ENCODE data around the gene MED25.

The MED25 gene

DNA sequence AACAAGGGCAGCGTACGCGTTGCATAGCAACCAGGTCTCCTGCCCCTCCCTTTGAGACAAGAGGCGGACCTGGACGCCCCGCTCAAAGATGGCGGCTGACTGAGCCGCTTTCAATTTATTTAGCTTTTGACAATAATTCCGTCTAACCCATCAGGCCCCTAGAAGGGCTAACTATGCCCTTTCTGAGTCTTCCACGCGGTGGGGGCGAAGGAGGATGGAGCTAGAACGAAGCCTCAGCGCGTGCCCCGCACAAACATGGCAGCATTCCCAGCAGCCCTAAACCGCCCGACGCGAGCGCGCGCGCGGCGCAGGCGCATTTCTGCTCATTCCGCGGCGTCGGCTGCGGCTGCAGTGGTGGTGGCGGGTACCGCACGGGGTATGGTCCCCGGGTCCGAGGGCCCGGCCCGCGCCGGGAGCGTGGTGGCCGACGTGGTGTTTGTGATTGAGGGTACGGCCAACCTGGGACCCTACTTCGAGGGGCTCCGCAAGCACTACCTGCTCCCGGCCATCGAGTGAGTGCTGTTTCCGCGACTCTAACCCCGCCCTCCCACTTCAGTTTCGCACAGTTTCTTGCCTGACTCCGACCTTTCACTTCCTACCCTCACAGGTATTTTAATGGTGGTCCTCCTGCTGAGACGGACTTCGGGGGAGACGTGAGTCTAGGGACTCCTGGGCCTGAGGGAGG, at the start of gene MED25:
TSS of gene MED25 (plus strand) at position 326 of the 685 bp plus-strand sequence. CDS start at position 379, 53 bp downstream.
- peak; percentile 63 for DNase-seq (ENCODE audit: low read depth, low spot score)

DNA sequence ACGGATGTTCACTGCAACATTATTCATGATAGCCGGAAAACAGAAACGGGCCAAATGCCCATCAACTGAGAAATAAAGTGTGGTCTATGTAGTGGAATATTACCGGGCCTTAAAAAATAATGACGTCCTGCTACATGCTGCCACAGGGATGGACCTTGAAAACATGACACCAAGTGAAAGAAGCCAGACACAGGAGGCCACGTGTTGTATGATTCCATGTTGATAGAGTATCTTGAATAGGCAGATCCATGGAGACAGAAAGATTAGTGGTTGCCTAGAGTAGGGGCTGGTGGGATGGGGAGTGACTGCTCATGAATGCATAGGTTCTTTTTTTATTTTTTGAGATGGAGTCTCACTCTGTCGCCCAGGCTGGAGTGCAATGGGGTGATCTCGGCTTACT, 47.6 kb upstream of the MED25 start:
- no peak for DNase-seq (ENCODE audit: low read depth, low spot score)

DNA sequence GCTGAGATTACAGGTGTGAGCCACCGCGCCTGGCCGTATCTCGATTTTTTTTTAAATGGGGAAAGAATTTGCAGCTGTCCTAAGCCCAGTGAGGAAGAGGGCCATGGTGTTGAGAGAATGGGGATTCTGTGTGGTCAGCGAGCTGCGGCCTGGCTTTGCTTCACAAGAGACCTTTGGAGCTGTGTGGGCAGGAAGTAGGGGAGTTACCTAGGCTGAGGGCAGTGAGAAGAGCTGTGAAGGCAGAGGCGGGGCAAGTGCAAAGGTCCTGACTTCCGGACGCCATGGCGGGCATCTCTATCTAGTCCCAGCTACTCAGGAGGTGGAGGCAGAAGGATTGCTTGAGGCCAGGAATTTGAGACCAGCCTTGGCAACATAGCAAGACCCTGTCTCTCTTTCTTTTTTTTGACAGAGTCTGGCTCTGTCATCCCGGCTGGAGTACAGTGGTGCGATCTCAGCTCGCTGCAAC, 46.4 kb upstream of the MED25 start:
- no peak for DNase-seq (ENCODE audit: low read depth, low spot score)

DNA sequence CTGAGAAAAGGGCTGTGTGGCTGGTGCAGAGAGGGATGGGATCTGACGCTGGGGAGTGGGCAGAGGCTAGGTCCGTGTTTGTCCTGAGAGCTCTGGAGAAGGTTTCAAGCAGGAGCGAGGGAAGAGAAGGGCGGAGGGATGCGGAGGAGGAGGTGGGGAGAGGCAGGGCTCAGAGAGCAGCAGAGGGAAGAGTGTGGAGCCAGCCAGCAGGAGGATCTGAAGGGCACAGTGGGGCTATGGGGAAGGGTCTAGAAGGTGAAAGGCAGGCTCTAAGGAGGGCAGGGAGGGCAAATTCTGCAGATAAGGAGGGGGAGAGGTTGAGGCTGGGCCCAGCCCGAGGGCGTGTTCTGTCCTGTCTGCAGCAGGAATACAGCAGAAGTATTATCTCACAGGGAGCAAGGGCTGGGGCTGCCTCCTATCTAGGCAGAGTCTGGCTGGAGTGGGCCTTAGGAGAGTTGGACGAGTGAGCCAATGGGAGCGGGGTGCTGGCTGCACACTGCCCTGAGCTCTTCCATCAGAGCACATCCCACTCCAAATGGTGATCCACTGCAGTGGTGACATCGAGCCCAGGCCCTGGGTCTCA, 45.1 kb upstream of the MED25 start:
- no peak for DNase-seq (ENCODE audit: low read depth, low spot score)

DNA sequence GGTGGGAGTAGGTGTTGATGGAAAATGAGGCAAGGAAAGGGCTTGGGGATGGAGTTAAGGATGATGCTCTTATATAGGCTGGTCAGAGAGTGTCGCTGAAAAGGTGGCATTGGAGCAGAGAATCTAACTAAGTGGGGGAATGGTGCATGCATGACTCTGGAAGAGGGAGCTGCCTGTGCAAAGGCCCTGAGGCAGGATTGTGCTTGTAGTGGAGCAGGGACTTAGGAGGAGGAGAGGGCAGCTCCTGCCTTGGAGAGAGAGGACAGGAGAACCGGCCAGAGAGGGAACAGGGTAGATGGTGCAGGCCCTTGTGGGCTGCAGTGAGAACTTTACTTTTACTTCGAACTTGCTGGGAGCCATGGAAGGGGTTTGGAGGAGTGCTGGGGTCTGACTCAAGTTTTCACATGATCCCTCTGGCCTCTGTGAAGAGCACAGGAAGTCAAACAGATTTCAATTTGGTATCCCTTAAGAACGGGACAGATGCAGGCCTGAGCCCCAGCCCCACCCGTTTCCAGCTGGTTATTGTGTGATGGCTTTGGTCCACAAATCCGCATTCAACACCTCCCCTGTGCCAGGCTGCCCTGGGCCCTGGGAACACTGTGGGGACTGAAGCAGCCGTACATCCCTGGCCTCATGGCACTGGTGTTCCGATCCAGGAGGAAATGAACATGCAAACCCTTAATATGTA, 44.3 kb upstream of the MED25 start:
- DNase-seq (ENCODE audit: low read depth, low spot score), result no peak

DNA sequence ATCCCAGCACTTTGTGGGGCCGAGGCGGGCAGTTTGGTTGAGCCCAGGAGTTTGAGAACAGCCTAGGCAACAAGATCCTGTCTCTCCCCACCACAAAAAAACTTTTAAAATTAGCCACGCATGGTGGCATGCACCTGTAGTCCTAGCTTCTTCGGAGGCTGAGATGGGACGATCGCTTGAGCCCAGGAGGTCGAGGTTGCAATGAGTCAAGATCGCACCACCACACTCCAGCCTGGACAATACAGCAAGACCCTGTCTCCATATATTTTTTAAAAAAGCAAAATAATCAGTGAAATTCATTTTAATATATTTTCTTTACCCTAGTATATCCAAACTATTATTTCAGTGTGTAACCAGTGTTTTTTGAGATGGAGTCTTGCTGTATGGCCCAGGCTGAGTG, 43.1 kb upstream of the MED25 start:
- DNase-seq (ENCODE audit: low read depth, low spot score), result no peak

DNA sequence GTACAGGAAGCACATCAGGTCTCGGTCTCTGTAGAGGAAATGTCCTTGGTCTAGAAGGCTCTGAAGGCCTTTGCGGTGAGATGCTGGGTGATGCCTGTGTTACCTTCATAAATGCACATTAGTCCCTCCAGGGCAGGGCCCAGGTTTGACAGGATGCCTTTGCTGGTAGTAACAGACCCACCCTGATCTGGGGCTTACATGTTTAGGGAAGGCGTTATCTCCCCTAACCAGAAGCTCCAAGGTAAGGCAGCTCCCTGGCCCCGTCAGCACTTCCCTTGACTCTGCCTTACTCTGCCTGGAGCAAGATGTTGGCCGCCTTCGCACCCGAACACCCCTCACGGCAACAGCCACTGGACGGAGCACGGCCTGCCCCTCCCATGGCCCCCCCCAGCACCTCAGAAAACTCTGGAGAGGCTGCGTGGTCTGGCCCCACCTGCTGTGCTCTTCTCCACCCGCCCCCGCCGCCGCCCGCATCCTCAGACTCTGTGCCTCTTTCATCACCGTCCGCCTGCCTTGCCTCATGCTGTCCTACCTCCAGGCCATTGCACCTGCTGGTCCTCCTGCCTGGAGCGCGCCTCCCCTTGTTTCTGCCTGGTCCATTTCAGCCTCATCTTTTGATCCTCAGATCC, 42.2 kb upstream of the MED25 start:
- no peak for DNase-seq (ENCODE audit: low read depth, low spot score)

DNA sequence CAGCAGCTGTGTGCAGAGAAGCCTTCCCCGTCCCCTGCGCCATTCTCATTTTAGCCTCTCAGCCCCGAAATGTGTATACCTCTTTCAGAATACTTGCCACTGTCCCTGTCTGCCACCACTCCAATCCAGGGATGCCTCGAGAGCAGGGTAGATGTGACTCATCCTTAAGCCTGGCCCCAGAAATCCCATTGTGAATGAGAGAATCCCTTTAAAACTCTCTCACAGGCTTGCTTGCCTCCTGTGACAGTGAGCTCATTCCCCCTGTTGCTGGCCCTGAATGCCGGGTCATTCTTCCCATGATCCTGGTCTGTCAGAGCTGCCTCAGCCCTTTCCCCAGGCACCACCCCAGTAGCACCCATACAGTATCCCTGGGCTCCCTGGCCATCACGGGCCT, 41.7 kb upstream of the MED25 start:
- no peak for DNase-seq (ENCODE audit: low read depth, low spot score)

DNA sequence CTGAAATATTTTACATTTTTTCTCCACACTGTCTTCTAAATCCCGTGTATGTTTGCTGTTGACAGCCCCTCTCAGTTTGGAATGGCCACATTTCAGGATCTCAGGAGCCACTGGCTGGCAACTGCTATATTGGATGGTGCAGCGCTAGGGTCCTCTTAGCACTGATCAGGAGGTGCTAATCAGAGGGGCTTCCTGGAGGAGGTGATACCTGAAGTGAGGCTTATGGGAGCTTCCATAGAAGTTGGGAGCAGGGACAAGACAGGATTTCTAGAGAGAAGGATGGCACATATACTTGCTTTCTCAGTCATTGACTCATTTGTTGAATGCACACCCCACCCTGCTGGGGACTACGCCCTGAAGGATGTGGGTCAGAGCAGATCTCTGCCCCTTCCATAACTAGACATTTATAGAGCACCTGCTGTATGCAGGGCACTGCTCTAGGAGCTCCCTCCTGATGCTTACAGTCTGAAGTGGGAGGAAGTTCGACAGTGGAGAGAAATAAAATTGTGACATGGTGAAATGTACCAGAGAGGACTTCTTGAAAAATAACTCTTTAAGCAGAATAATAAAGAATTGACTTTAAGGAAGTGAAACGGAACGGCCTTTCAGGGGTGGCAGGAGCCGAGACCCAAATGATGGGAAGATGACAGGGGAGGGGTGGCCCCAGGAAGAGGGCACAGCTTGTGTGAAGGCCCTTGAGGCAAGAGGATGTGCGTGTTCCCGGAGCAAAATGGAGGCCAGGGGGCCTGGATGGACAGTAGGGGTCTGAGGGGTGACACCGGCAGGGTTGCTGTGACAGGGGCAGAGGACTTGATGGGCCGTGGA, 38.1 kb upstream of the MED25 start:
- DNase-seq (ENCODE audit: low read depth, low spot score), result no peak

DNA sequence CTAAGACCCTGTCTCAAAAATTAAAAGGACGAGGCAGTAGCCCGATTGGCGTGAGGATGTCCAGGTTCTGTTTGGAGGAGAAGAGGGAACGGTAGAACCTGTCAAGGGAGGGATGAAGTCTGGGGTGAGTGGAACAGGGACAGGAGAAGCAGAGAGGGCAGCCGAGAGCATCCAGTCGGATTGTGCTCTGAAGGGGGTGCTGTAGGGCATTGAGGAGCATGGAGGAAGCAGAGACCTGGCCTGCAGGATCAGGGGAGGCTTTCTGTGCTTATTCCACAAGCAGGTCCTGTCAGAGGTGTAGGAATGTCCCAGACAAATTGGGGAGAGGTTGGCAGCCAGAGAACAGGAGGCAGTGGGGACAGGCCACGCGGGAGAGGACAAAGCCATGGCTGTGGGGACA, 37.2 kb upstream of the MED25 start:
- no peak for DNase-seq (ENCODE audit: low read depth, low spot score)

DNA sequence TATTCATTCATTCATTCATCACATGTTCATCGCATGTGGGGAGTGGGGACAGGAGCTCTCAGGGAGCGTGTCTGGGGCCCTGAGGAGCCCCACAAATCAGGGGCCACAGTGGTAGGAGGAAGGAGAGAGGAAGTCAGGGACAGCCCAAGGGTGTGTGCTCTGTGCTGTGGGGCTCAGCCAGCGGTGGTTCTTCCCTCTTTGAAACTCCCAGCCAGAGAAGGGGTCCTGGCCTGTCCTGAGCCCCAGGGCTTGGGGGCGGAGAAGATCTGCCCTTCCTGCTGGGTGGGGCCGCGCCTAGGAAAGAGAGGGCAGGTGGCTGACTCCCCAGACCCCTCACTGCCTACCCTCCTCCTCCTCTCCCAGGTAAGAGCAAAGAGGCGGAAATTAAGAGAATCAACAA, 36.7 kb upstream of the MED25 start:
- DNase-seq (ENCODE audit: low read depth, low spot score), result no peak

DNA sequence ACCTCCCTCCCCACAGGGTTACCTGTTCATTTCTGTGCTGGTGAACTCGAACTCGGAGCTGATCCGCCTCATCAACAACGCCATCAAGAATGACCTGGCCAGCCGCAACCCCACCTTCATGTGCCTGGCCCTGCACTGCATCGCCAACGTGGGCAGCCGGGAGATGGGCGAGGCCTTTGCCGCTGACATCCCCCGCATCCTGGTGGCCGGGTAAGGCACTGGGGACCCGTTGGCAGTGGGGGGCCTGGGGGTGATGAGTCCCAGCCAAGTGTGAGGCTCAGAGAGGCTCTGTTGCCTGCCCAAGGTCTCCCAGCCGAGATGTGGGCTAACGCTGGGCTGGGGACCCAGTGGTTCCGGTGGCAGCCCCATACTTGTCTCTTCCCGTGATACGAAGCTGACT, 35.6 kb upstream of the MED25 start:
- no peak for DNase-seq (ENCODE audit: low read depth, low spot score)

DNA sequence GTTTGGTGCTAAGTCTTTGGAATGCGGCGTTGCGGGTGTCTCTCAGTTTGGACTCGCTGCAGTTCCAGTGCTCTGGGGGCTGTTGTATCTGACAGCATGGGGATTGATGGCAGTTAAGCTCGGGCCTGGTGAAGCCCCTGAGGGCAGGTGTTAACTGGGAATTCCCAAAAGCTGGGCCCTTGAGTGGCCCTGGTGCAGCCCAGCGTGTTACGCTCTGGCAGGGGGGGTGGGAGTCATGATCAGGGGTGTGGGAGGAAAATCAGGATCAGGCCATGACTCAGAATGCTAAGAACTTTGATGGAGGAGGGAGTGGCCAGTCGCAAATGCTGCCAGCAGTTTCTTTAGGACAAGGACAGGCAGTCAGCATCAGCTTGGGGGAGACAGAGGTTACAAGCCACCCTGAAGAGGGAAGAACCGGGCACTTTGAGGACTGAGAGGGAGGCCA, 31.7 kb upstream of the MED25 start:
- DNase-seq (ENCODE audit: low read depth, low spot score), result no peak

DNA sequence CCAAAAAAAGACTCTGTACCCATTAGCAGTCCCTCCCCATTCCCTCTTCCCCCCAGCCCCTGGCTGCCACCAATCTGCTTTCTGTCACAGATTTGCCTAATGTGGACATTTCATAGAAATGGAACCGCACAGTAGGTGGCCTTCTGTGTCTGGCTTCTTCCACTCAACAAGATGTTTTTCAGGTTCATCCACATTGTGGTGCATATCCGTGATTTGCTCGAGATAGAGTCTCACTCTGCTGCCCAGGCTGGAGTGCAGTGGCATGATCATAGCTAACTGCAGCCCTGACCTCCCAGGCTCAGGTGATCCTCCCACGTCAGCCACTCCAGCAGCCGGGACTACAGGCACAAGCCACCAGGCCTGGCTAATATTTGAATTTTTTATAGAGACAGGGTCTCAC, 30.3 kb upstream of the MED25 start:
- no peak for DNase-seq (ENCODE audit: low read depth, low spot score)

DNA sequence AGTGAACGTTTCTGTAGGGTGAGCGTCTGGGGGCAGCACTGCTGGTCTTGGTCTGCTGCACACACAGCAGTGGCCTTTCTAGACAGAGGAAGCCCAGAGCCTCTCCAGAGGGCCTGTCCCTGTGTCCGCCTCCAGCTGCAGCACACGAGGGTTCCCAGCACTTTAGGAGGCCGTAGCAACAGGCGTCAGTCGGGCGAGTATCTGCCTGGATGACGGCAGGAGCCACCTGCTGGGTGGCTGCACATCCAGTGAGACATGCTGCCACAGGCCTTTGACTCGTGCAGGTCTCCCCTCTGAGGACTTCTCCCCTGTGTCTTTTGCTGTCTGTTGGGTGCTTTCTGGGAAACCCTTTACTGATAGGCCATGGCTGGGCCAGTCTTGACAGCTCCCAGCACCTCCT, 29.2 kb upstream of the MED25 start:
- no peak for DNase-seq (ENCODE audit: low read depth, low spot score)

DNA sequence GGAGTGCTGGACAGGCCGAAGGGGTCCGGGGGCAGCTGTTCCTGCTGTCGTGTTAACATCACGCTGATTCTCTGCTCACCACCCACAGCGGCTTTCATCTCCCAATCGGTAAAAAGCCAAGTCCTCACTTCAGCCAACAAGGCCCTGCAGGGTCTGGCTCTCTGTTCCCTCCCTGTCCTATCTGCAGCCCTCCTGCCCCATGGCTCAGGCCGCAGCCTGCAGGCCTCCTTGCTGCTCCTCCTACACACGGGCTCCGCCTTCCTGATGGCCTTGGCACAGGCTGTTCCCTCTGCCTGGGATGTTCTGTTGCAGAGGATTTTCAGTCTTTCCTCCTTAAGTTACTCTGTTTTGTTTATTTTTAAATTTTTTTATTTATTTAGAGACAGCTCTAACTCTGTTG, 27.2 kb upstream of the MED25 start:
- no peak for DNase-seq (ENCODE audit: low read depth, low spot score)

DNA sequence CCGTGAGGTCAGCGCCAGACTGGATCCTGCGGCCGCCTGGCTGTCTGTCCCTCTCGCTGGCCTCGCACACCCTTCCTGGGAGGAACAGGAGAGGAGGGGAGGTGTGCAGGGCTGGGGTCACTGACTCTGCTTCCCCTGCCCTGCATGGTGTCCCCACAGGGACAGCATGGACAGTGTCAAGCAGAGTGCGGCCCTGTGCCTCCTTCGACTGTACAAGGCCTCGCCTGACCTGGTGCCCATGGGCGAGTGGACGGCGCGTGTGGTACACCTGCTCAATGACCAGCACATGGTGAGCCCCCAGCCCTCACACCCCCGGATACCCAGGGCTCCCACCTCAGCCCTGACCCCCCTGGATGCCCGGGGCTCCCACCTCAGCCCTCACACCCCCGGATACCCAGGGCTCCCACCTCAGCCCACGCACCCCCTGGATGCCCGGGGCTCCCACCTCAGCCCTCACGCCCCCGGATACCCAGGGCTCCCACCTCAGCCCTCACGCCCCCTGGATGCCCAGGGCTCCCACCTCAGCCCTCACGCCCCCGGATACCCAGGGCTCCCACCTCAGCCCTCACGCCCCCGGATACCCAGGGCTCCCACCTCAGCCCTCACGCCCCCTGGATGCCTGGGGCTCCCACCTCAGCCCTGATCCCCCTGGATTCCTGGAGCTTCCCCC, 26.2 kb upstream of the MED25 start:
- no peak for DNase-seq (ENCODE audit: low read depth, low spot score)

DNA sequence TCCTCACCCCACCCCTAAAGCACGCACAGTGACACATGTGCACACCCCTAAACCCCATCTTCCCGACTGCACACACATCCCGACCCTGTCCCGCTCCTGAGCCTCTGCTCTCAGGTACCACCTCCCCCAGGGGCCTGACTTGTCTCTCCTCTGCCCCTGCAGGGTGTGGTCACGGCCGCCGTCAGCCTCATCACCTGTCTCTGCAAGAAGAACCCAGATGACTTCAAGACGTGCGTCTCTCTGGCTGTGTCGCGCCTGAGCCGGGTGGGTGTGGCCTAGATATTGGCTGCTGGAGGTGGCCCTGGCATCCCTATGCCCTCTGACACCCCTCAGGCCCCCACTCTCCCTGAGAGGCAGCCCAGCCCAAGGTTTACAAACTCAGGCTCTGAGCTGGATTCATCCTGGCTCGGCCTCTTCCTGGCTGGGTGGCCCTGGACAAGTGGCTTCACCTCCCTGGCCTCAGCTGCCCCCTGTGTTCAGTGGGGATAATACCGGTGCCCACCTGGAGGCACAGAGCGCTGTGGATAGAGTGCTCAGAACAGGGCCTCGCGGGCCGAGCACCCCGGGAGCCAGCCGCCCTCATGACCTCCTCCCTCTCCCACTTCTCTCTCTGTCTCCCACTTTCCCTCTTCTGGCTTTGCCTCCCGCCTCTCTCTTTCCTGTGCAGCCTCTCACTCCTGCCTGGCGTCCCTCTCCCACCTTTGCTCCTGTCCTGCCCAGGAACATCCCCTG, 25.1 kb upstream of the MED25 start:
- DNase-seq (ENCODE audit: low read depth, low spot score), result no peak

DNA sequence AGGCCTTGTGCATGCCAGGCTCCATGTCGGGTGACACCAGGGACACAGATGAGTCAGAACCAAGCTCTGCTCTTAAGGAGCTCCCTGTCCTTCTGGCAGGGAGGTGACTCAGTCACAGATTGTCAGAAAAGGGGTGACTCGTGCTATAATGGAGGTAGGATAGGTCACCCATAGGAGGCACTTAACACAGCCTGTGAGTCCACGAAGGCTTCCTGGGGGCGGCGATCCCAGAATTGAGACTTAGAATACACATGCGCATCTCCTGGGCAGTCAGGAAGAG, 24.6 kb upstream of the MED25 start:
- DNase-seq (ENCODE audit: low read depth, low spot score), result no peak

DNA sequence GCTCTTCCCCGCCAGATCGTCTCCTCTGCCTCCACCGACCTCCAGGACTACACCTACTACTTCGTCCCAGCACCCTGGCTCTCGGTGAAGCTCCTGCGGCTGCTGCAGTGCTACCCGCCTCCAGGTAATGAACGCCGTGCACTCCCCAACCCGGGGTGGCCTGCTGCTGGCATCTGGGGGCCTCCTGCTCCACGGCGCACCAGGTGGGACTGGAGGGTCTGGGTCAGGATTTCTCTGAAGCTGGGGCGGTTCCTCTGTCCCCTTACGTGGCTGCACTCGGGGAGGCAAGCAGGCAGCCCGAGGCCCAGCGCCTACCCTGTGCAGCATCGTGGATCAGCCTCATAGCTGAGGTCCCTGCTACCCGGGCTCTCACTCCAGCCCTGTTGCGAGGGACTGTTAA, 22.5 kb upstream of the MED25 start:
- no peak for DNase-seq (ENCODE audit: low read depth, low spot score)

DNA sequence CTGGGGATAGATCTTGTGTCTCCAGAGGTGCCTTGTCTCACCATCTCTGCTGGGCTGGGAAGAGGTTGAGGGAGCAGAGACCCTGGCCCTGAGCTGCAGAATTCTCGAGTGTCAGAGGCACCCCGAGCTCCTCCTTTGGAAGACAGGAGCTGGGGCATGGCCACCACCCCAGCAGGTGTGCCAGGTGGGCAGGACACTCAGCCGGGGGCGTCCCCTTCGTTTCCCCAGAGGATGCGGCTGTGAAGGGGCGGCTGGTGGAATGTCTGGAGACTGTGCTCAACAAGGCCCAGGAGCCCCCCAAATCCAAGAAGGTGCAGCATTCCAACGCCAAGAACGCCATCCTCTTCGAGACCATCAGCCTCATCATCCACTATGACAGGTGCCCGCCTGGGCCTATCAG, 19.5 kb upstream of the MED25 start:
- no peak for DNase-seq (ENCODE audit: low read depth, low spot score)

Data from smooth muscle cell of the brain vasculature (primary cell).